Measurements from ENCODE around the gene CGB8.
"Not testable (repeated sequence)": the region's sequence is repeated elsewhere in the genome, so short reads cannot be mapped to it uniquely, and the experiment has no call there.

Gene CGB8

GRCh38 chr19:49025599-49025998, 23.3 kb downstream of the CGB8 start:
- not testable (repeated sequence) for H3K27ac ChIP-seq (ENCODE audit: low read length); H3K9me3 ChIP-seq (ENCODE audit: control insufficient read depth in 2 of 2, low read length in 2 of 2); H3K4me3 ChIP-seq (ENCODE audit: low read length in 2 of 2); H3K36me3 ChIP-seq (ENCODE audit: control insufficient read depth in 2 of 2, insufficient read depth in 2 of 2, low read length in 2 of 2); H3K9ac ChIP-seq (ENCODE audit: low read length in 2 of 2); H3K27me3 ChIP-seq (ENCODE audit: control insufficient read depth in 1 of 2, insufficient read depth in 2 of 2, low read length in 2 of 2); H3K4me1 ChIP-seq (ENCODE audit: control insufficient read depth, insufficient read depth, low read length)

GRCh38 chr19:49025088-49025487, 23.8 kb downstream of the CGB8 start:
- H3K36me3 ChIP-seq (ENCODE audit: control insufficient read depth in 2 of 2, insufficient read depth in 2 of 2, low read length in 2 of 2), result not testable (repeated sequence)

GRCh38 chr19:49024233-49024632, 24.7 kb downstream of the CGB8 start, which contains the start of gene CGB3:
CGB3 (minus strand) TSS chr19:49024333; CDS start chr19:49023971, 362 bp downstream.
- not testable (repeated sequence) for H3K27ac ChIP-seq (ENCODE audit: low read length); H3K9me3 ChIP-seq (ENCODE audit: control insufficient read depth in 2 of 2, low read length in 2 of 2); H3K4me1 ChIP-seq (ENCODE audit: control insufficient read depth, insufficient read depth, low read length); H3K9ac ChIP-seq (ENCODE audit: low read length in 2 of 2); H3K27me3 ChIP-seq (ENCODE audit: control insufficient read depth in 1 of 2, insufficient read depth in 2 of 2, low read length in 2 of 2); H3K36me3 ChIP-seq (ENCODE audit: control insufficient read depth in 2 of 2, insufficient read depth in 2 of 2, low read length in 2 of 2); H3K4me3 ChIP-seq (ENCODE audit: low read length in 2 of 2)

More at GRCh38 chr19:49025088-49025487, 23.8 kb downstream of the CGB8 start:
- not testable (repeated sequence) for H3K4me1 ChIP-seq (ENCODE audit: control insufficient read depth, insufficient read depth, low read length); H3K4me3 ChIP-seq (ENCODE audit: low read length in 2 of 2); H3K9me3 ChIP-seq (ENCODE audit: control insufficient read depth in 2 of 2, low read length in 2 of 2); H3K27me3 ChIP-seq (ENCODE audit: control insufficient read depth in 1 of 2, insufficient read depth in 2 of 2, low read length in 2 of 2); H3K9ac ChIP-seq (ENCODE audit: low read length in 2 of 2); H3K27ac ChIP-seq (ENCODE audit: low read length)

GRCh38 chr19:49022116-49022515, 26.8 kb downstream of the CGB8 start:
- Histone ChIP-seq H3K9me3 (ENCODE audit: control insufficient read depth in 2 of 2, low read length in 2 of 2) (no peaks in the 10 kb centered on the region), H3K9ac (ENCODE audit: low read length in 2 of 2) (no peak overlapping the region), H3K27ac (ENCODE audit: low read length) (no peak overlapping the region), H3K36me3 (ENCODE audit: control insufficient read depth in 2 of 2, insufficient read depth in 2 of 2, low read length in 2 of 2) (no peaks in the 10 kb centered on the region), H3K4me3 (ENCODE audit: low read length in 2 of 2) (no peak overlapping the region), H3K4me1 (ENCODE audit: control insufficient read depth, insufficient read depth, low read length) (peaks cover 14% of the 10 kb centered on the region), H3K27me3 (ENCODE audit: control insufficient read depth in 1 of 2, insufficient read depth in 2 of 2, low read length in 2 of 2) (peaks cover 6 to 24% of the 10 kb centered on the region in 2 donors)

- no peak overlapping the region for H3K27ac ChIP-seq (ENCODE audit: low read length)
- no peak overlapping the region for H3K9ac ChIP-seq (ENCODE audit: low read length in 2 of 2)
- no peaks in the 10 kb centered on the region for H3K9me3 ChIP-seq (ENCODE audit: control insufficient read depth in 2 of 2, low read length in 2 of 2)
- H3K36me3 ChIP-seq (ENCODE audit: control insufficient read depth in 2 of 2, insufficient read depth in 2 of 2, low read length in 2 of 2), result no peaks in the 10 kb centered on the region
- H3K27me3 ChIP-seq (ENCODE audit: control insufficient read depth in 1 of 2, insufficient read depth in 2 of 2, low read length in 2 of 2), result peaks cover 6 to 24% of the 10 kb centered on the region in 2 donors
- H3K4me3 ChIP-seq (ENCODE audit: low read length in 2 of 2), result no peak overlapping the region
- peaks cover 14% of the 10 kb centered on the region for H3K4me1 ChIP-seq (ENCODE audit: control insufficient read depth, insufficient read depth, low read length)
Measured at GRCh38 chr19:49020931-49021895, 27.7 kb downstream of the CGB8 start.

- no peaks in the 10 kb centered on the region for H3K9me3 ChIP-seq (ENCODE audit: control insufficient read depth in 2 of 2, low read length in 2 of 2)
- H3K9ac ChIP-seq (ENCODE audit: low read length in 2 of 2), result no peak overlapping the region
- H3K36me3 ChIP-seq (ENCODE audit: control insufficient read depth in 2 of 2, insufficient read depth in 2 of 2, low read length in 2 of 2), result peaks cover 0 to 5% of the 10 kb centered on the region in 2 donors
- no peak overlapping the region for H3K27ac ChIP-seq (ENCODE audit: low read length)
- H3K27me3 ChIP-seq (ENCODE audit: control insufficient read depth in 1 of 2, insufficient read depth in 2 of 2, low read length in 2 of 2), result peaks cover 6 to 24% of the 10 kb centered on the region in 2 donors
- H3K4me3 ChIP-seq (ENCODE audit: low read length in 2 of 2), result no peak overlapping the region
- H3K4me1 ChIP-seq (ENCODE audit: control insufficient read depth, insufficient read depth, low read length), result peaks cover 14% of the 10 kb centered on the region
Measured at GRCh38 chr19:49020342-49020741, 28.6 kb downstream of the CGB8 start.

GRCh38 chr19:49019242-49019932, 29.5 kb downstream of the CGB8 start:
- Histone ChIP-seq H3K27ac (ENCODE audit: low read length) (no peak overlapping the region), H3K4me1 (ENCODE audit: control insufficient read depth, insufficient read depth, low read length) (peaks cover 14% of the 10 kb centered on the region), H3K9ac (ENCODE audit: low read length in 2 of 2) (no peak overlapping the region), H3K27me3 (ENCODE audit: control insufficient read depth in 1 of 2, insufficient read depth in 2 of 2, low read length in 2 of 2) (peaks cover 6 to 24% of the 10 kb centered on the region in 2 donors), H3K9me3 (ENCODE audit: control insufficient read depth in 2 of 2, low read length in 2 of 2) (no peaks in the 10 kb centered on the region), H3K4me3 (ENCODE audit: low read length in 2 of 2) (peak overlapping the region in 1 of 2 donors; percentile 71), H3K36me3 (ENCODE audit: control insufficient read depth in 2 of 2, insufficient read depth in 2 of 2, low read length in 2 of 2) (peaks cover 0 to 9% of the 10 kb centered on the region in 2 donors)

GRCh38 chr19:49018388-49019241, 30.3 kb downstream of the CGB8 start:
- H3K27ac ChIP-seq (ENCODE audit: low read length); H3K9me3 ChIP-seq (ENCODE audit: control insufficient read depth in 2 of 2, low read length in 2 of 2): not testable (repeated sequence)
- H3K4me1 ChIP-seq (ENCODE audit: control insufficient read depth, insufficient read depth, low read length), result peaks cover 14% of the 10 kb centered on the region
- H3K36me3 ChIP-seq (ENCODE audit: control insufficient read depth in 2 of 2, insufficient read depth in 2 of 2, low read length in 2 of 2), result peaks cover 0 to 12% of the 10 kb centered on the region in 2 donors
- peaks cover 6 to 24% of the 10 kb centered on the region in 2 donors for H3K27me3 ChIP-seq (ENCODE audit: control insufficient read depth in 1 of 2, insufficient read depth in 2 of 2, low read length in 2 of 2)
- H3K9ac ChIP-seq (ENCODE audit: low read length in 2 of 2), result peak overlapping the region in 1 of 2 donors; percentile 17
- H3K4me3 ChIP-seq (ENCODE audit: low read length in 2 of 2), result peak overlapping the region; percentile 38 to 71

GRCh38 chr19:49017666-49018351, 31.1 kb downstream of the CGB8 start:
- Histone ChIP-seq H3K9me3 (ENCODE audit: control insufficient read depth in 2 of 2, low read length in 2 of 2) (no peaks in the 10 kb centered on the region), H3K9ac (ENCODE audit: low read length in 2 of 2) (peak overlapping the region in 1 of 2 donors; percentile 17), H3K27ac (ENCODE audit: low read length) (no peak overlapping the region), H3K36me3 (ENCODE audit: control insufficient read depth in 2 of 2, insufficient read depth in 2 of 2, low read length in 2 of 2) (peaks cover 0 to 12% of the 10 kb centered on the region in 2 donors), H3K4me3 (ENCODE audit: low read length in 2 of 2) (peak overlapping the region; percentile 38 to 71), H3K27me3 (ENCODE audit: control insufficient read depth in 1 of 2, insufficient read depth in 2 of 2, low read length in 2 of 2) (peaks cover 6 to 24% of the 10 kb centered on the region in 2 donors), H3K4me1 (ENCODE audit: control insufficient read depth, insufficient read depth, low read length) (peaks cover 14% of the 10 kb centered on the region)

Data from stomach smooth muscle (tissue), 2 donors.